HG02678 (cell line): Measurements from ENCODE around the gene DNAH5.
"Not testable (repeated sequence)": the region's sequence is repeated elsewhere in the genome, so short reads cannot be mapped to it uniquely, and the experiment has no call there.

Source experiments
- ATAC-seq: cut with Tn5 transposase; IDR thresholded peaks from one replicate; pipeline ENCODE4 v1.9.1; 2021; ENCODE audit warnings: mild to moderate bottlenecking, moderate library complexity; ENCODE audit not compliant: unreplicated experiment

The DNAH5 gene

DNA sequence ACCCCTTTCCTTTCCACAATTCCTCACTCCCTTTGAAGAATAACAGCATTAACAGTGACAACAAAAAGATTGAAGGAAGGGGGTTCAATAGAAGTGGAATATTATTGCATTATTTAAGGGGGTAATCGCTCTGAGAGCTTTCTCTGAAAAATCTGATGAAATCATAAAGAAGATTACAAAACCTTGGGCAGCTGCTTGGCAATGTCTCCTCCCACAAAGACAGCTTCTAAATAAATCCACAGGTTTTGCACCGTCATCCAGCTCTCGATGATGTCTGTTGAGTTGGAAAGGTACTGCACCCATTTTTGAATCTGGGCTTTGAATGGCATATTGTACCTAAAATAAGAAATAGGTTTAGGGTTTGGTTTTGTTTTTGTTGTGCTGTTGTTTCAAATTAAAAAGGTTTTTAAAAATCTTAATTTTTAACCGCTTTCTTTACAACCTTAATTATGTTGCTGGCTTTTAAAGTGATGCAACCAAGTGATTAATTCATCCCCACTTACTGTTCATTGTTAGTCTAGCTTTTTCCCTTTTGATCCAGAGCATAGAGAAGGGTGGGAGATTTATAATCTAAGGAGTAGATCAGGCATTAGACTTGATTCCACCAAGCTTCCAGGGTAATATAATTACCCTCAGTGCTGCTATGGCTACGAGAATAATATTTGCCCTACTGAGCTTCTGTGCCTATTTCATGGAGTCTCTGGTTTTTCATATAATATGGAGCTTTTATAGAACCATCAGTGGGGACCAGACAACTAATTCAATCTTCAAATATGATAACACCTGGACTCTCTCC, 85.0 kb downstream of the DNAH5 start:
- ATAC-seq = no peak

DNA sequence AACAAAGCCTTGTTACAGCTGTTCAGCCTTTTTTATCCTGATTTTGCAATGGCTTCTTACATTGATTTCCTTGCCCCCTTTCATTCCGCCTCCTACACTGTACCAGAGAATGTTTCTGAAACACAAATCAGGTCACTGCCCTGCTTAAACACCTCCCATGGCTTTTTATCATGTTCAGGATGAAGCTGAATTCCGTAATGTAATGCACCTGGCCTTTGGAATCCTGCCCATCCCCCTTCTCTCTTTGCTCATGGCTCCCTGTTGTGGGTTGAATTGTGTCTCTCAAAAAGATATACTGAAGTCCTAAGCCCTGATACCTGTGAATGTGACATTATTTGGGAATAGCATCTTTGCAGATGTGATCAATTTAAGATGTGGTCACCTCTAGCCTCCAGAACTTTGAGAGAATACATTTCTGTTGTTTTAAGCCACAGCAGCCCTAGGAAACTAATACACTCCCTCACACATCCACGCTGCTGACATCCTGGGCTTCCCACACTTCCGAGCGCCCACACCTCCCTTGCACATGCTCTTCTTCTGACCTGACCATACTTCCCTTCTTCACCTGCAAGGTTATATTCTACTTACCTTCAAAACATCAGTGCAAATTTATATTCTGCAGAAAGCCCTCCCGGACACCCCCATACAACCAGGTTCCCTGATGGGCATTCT, 101.2 kb downstream of the DNAH5 start:
- ATAC-seq = no peak

DNA sequence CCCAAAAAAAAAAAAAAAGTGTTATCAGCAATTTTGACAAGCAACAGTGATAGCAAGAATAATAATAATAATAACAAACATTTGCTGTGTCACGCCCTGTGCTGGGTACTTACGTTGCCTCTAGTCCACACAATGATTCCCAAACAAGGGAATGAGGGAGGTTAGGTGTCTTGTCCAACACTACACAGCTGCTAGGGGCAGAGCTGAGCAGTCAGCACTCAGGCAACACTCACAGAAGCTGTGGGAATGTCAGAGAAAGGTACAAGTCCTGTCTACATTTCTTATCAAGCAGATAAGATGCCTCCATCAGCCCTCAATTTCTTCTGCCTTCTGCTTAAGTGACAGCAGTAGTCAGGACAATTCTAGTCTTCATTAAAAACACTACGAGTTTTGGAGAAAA, 111.0 kb downstream of the DNAH5 start:
- ATAC-seq = no peak

DNA sequence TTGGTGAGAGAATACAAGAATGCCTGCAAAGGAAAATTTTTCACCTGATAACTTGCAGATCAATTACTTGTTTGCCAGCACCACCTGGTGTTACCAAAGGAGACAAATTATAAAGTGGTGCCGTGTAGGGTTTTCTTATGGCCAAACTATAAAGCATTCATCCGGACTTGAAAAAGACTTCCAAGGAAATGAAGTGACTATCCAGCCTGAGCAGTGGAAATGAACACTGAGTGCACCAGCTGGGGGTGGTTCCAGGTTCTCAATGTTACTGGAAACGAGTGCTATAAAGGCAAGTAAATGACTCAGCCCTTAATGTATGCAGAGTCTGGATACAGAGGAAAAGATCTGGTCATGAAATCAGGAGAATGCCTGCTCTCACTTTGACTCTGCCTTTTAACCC, 113.1 kb downstream of the DNAH5 start:
- ATAC-seq = no peak

DNA sequence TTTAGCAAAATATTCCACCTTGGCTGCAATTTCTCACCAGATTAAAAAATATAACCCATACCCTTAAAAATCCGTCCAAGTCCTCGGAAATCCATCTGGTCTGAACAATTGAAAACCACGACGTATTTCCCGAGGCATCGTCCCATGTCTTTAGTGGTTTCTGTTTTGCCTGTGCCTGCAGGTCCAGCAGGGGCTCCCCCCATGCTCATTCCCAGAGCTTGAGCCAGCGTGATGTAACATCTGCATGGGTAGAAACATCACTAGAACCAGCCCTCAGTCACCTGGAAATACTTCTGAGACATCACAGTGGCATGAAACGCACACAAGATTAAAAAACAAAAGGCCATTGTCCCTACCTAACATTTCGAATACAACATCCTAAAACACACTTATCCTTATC, 114.0 kb downstream of the DNAH5 start:
- no peak for ATAC-seq

DNA sequence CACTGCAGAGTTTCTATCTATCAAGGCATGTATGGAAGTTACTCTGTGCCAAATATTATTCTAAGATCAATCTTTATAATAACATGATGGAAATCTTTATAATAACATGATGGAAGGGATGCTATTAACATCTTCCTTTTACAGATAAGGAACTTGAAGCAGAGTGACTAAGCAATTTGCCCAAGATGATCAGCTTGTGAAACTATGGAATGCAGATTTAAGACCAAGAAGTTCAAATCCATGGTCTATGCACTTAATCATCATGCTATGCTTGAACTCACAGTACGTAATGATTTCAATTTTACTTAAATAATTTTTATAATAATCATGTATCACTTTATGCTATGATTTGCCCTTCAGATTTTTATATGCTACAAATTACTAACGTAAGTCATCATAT, 123.1 kb downstream of the DNAH5 start:
- ATAC-seq = no peak

DNA sequence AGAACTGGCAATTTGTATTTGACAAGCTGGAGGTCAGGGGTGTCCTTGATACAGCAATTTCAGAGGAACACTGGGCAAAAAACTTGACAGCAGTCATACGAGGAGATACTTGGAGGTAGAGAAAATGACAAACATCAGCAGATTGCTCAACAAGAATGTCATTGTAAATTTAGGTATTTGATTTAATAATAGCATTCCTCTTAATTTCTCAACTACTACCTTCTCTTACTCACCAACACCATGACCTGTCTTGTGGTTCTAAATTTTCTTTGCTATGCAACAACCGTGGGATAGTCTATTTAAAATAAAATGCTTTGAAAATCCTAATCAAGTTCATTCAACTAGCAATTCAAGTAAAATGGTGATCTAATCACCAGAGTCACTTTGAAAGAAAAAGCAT, 128.4 kb downstream of the DNAH5 start:
- no peak for ATAC-seq

DNA sequence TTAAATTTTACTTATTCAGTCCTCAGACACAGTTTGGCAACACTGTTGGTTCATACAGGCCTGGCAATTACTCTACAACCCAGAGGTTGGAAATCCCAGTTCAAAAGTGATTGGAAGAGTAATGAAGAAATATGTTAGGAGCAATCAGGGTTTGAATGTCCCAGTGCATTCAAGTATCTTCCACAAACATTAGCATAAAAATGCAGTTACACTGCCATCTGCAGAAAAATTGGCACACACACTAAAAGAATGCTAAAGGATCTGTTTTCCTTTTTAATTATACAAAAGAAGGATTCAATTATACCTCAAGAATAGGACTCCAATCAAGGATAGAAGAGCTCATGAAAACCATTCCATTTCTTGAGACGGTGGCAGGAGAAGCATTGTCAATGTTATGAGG, 130.2 kb downstream of the DNAH5 start:
- no peak for ATAC-seq

DNA sequence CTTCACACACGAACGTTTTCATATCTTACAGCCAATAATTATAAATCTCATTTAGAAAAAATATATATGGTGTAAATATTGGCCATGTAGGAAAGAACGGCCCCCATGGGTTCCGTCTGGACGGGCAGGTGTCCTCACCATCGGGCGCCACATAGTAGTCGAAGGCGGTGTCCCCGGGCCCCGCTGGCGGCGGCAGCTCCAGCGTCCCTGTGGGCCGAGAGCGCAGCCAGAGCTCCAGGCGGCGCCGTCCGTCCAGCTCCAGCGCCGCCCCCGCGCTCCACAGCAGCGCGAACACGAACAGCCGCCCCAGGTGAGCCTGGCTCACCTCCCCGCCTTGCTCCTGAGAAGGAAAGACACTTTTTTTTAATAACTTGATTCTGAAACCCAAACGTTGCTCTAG, 134.6 kb downstream of the DNAH5 start:
- ATAC-seq = no peak

DNA sequence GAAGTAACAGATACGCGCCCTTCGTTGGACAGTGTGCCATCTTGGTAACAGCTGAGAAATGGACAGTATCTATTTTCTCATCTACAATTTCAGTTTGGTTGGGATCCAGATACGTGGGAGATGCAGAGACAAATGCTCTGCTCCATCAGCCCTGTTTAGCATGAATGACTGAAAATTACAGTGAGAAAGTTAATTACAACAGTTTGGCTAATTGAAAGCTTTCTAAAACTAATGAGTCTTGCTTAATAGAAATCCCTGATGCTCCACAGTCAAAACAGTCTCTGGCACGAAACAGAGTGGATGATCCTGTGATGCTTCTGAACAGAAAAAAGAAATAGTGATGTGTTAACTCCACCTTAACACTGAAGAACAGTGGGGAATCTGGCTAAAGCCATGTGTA, 140.2 kb downstream of the DNAH5 start:
- no peak for ATAC-seq

DNA sequence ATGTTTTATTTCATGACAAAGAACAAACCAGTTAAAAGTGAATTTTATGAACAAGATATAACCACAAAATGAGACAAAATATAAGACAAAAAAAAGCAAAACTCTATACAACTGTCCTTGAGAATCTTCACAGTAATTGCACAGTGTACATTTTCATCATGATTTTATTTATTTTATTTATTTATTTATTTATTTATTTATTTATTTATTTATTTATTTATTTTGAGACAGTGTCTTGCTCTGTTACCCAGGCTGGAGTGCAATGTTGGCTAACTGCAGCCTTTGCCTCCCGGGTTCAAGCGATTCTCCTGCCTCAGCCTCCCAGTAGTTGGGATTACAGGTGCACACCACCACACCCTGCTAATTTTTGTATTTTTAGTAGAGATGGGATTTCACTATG, 145.9 kb downstream of the DNAH5 start:
- not testable (repeated sequence) for ATAC-seq

DNA sequence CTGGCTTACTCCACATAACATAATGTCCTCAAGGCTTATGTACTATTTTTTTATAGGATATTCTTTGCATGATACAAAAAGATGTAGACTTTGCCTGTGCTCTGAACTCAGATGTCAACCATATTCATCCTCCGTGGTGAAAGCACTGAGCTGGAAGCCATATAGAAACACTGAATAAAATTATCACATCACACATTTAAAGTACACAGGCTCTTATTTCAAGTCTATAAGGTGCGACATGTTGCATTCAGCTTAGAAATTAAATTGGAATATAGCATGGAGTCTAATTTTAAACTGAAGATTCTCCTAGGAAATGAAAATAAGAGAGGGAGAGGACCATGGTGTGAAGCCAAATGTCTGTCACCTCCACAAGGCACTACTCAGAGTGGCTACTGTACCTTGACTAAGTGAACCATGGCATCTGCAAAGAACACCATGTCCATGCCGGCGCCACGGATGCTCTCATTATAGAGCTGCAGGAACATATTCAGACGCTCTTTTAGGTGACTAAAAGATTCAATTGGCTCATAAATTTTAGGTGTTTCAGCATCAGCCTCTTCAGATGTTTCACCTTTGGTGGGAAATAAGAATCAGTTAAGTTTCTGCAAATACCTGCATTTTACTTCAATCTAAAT, 158.6 kb downstream of the DNAH5 start:
- no peak for ATAC-seq

DNA sequence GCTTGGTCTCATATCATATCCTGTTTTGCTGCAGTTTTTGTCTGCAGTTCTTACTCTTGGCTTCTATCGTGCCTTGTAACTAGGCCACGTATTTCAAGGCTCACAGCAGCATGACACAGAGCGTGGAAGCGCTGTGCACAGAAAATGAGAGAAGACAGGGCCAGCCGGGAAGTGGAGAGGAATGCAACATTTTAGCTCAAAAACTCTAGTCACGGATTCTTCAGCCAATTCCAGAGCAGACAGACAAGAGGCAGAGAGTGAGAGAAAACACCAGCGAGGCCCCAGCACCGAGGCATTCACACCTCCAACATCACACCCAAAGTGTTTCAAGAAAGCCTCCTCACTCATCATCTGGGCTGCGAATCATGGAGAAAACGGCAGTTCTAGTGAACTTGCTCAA, 160.8 kb downstream of the DNAH5 start:
- no peak for ATAC-seq

DNA sequence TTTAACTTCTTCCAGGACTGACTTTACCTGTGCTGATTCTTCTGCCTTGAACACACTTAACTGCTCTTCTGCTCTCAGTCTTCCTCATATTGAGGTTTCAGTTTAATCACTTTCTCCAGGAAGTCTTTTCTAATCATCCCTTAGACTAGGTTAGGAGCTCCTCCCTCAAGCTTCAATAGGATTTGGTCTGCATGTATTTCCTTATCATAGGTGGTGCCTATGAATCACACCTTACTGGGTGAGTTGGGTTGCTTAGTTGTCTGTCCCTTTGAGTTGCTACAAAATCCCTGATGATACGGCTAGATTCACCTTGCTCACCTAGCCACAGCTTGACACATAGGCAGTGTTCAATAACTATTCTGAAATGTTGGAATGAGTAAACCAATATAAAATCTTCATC, 164.4 kb downstream of the DNAH5 start:
- ATAC-seq = no peak

DNA sequence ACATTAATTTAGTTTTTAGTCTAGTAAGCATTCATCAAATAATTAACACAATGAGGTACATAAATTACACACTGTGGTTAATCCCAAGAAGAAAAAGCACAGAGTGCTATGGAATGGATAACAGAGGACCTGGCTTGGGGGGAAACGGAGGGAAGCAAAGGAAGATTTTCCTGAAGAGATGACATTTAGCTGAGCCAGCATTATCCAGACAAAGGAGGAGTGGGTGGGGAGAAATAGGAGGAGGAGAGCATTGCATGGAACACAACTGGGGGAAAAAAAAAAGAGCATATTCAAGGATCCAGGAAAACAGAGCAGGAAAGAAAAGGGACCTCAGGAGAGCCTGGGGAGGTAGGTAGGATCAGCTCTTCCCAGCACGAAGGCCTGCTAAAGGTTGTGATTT, 170.8 kb downstream of the DNAH5 start:
- no peak for ATAC-seq

DNA sequence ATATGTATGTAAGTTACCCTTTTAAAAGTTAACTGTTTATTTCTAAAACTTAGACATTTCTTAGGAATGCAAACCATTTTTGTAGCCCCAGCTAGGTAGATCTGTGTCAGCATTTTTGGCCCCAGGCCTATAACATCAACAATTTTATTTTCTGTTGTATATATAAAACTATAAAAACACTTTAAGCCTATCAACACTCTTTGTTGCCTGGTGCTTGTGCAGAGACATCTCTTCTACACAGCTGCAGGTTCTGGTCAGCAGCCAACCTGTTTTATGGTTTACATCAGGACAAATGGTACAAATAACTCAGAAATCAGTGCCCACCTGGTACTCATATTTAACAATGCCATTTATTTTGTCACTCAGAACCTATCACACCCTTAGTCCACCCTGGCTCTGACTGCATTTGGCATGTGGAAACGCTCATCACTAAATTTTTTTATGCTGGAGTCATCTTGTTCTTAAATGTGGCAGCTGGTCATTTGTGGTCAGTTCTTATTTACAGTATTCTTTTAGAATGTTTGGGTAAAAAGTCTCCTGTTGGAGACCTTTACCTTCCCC, 173.4 kb downstream of the DNAH5 start:
- no peak for ATAC-seq

DNA sequence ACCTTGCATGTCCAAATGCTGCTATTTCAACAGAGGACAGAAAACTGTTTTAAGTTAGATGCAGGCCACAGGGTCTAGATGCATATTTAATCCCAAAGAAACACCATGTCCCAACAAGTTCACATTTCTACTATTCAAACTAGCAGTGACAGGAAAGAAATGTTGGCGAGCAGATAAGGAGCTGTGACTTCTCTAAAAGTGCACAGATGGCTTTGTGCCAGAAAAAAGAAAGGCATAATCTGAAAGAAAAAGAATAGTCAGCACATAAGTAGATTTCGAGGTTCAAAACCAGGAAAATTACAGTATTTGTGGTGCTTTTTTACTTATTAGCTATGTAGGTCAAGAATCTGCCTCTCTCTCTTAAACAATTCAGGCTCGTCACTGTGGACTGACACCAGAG, 178.3 kb downstream of the DNAH5 start:
- no peak for ATAC-seq

DNA sequence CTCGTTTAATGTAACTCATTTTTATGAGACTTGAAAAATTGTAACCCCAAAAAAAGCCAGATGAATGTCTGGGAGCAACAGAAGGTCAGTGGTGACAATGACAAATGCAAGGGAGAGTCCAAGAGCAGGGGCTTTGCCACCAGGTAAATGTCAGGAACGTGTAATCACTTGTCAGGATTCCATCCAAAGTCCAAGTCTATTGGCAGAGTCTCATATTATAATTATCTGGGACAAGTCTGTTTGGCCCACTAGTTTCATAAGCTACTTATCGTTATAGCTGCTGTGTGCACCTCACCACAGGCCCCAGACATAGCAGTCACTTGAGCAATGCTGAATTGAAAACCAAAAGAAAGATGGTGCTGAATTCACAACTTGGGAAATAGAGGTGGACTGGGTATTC, 180.8 kb downstream of the DNAH5 start:
- ATAC-seq = no peak

DNA sequence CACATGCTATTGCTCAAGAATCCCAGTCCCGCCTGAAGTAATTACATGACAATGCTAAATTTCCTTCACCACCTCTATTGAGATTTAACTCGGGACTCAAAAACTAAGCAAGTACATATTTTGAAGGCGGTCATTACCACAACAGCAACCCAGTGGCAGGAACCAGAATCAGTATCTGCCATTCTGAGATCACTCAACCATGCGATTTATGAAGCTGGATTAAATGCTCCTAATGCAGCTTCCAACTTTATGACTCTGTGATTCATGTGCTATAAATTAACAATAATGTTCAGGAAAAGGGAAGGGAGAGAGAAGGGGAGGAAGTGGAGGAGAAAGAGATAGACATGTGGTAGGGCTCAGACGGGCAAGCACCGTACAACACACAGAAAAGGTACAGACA, 194.7 kb downstream of the DNAH5 start:
- ATAC-seq = no peak

DNA sequence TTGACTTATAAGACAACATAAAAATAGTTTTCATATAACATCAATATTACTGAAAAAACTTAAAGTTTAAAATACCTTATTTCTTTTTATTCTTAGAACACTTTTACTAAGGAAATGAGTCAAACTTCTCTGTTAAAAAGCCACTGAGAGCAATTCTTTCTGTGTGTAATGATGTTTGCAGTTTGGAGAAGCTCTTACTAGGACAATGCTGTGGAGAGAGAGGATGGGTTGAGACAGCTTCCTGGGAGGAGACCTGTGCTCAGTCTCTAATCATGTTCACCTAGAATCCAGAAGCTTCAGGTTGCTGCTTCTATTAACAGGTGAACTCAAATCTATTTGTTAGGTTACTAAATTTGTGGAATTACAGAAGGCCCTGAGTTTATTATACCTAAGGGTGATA, 198.5 kb downstream of the DNAH5 start:
- ATAC-seq = no peak

DNA sequence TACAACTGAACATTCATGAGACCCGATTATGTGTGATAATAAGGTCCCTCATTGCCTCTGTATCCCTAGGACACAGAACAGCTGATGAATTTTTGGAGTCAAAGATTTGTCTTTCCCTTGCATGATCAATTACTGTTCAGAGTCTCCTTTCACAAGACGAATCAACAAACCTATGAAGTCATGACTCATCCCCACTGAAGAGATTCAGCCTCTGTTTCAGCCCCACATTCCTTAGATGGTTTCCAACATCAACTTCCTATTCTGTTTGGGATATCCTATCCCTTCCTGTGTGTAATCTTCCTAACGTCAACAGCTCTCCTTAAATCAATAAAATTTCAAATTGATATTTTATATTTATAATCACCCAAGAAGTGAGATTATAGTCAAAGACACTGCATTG, 199.0 kb downstream of the DNAH5 start:
- ATAC-seq = no peak

DNA sequence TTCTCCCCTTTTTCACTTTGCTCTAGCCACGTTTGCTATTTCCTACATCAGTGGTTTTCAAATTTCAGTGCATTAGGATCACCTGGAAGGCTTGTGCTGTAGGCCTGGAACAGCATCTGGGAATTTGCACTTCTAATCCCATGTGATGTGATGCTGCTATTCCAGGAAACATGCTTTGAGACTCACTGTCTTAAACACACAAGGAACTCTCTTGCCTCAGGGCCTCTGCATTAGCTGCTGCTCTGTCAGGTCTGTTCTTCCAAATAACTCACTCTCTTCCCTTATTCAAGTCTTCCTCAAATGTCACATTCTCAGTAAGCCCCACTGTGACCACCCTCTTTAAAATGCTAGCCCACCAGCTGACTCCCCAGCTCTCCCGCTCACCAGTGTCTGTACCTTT, 204.0 kb downstream of the DNAH5 start:
- no peak for ATAC-seq
